Natural killer cell (primary cell): Measurements from ENCODE around the gene DDIT3. TPM values are rescaled to one million over a fixed set of nuclear protein-coding genes. Genes with fewer than 3 reads are reported as not detected.
A peak's percentile ranks its signal among the peaks of the same experiment; 100 is the strongest.

Experiments
- ATAC-seq, 3 donors: fragments of 150-1000 bp in 2 of 3; fragments of 200-7000 bp in 1 of 3; cut with Tn5 transposase; 1 replicate in 1 of 3; 2 replicates in 2 of 3; pipeline ENCODE4 v1.10.0; 2021; ENCODE audit warnings: mild to moderate bottlenecking in 2 of 3, moderate library complexity in 2 of 3
- DNase-seq, 2 donors: peaks; one replicate each; pipeline versions ENCODE4 v3.0.0 to v3.0.0-alpha.2; 2013 to 2021; ENCODE audit warnings: mixed read lengths in 1 of 2
- H3K27ac ChIP-seq: one replicate; pipeline ENCODE4 v1.5.1; 2013; ENCODE audit warnings: mild to moderate bottlenecking, low read length
- H3K27me3 ChIP-seq: one replicate; pipeline ENCODE4 v1.6.1; 2013; ENCODE audit warnings: low read length; ENCODE audit not compliant: control insufficient read depth, insufficient read depth
- H3K36me3 ChIP-seq: one replicate; pipeline ENCODE4 v1.6.1; 2013; ENCODE audit warnings: low read length; ENCODE audit not compliant: control insufficient read depth, insufficient read depth
- H3K4me1 ChIP-seq: one replicate; pipeline ENCODE4 v1.6.1; 2013; ENCODE audit warnings: low read length; ENCODE audit not compliant: control insufficient read depth, insufficient read depth
- H3K4me3 ChIP-seq: one replicate; pipeline ENCODE4 v1.5.1; 2013; ENCODE audit warnings: low read length
- H3K9me3 ChIP-seq: one replicate; pipeline ENCODE4 v1.6.1; 2013; ENCODE audit warnings: low read length; ENCODE audit not compliant: control insufficient read depth, insufficient read depth
- H3K27ac Mint-ChIP-seq, 2 donors: one replicate each; pipeline ENCODE4 v1.8.0; 2022; ENCODE audit warnings: mild to moderate bottlenecking in 2 of 2, mixed read lengths in 2 of 2, moderate library complexity in 1 of 2
- H3K27me3 Mint-ChIP-seq, 2 donors: one replicate each; pipeline ENCODE4 v1.8.0; 2022; ENCODE audit warnings: low read depth in 2 of 2, mixed read lengths in 2 of 2
- H3K36me3 Mint-ChIP-seq: one replicate; pipeline ENCODE4 v1.8.0; 2022; ENCODE audit warnings: mixed read lengths
- H3K4me1 Mint-ChIP-seq, 2 donors: one replicate each; pipeline ENCODE4 v1.8.0; 2022; ENCODE audit warnings: mixed read lengths in 2 of 2
- H3K4me3 Mint-ChIP-seq: one replicate; pipeline ENCODE4 v1.8.0; 2022; ENCODE audit warnings: mild to moderate bottlenecking, moderate library complexity, mixed read lengths
- H3K9me3 Mint-ChIP-seq, 2 donors: one replicate each; pipeline ENCODE4 v1.8.0; 2022; ENCODE audit warnings: mixed read lengths in 2 of 2
- WGBS: methylation state at CpG from one replicate; pipeline ENCODE4 v1.1.7; 2013; ENCODE audit warnings: missing lambda C conversion rate; ENCODE audit not compliant: insufficient coverage; 5-methylcytosine and 5-hydroxymethylcytosine counted together
- intact Hi-C: fragments of 100-400 bp; cut with micrococcal nuclease; formaldehyde crosslinking; loops from one replicate; pipeline ENCODE4 v1.14.2; 2022
- total RNA-seq, 4 donors: library from RNA; stranded (reverse); fragments of 120-200 nt in 1 of 4; gene quantifications; one replicate each; pipeline versions ENCODE4 v1.2.3 to v1.2.4, GENCODE V29; 2013 to 2022
- TF ChIP-seq, protein P1 (sequence below): fragments of 200-600 bp; IDR thresholded peaks from one replicate; pipeline ENCODE4 v1.8.0; 2022; ENCODE audit warnings: antibody characterized with exemption

DDIT3 gene
- total RNA-seq, 3 donors from 2014 or later (not counting 1 experiment from before 2014, with no cell fraction given), result 117 to 318 (median 182) TPM

DNA sequence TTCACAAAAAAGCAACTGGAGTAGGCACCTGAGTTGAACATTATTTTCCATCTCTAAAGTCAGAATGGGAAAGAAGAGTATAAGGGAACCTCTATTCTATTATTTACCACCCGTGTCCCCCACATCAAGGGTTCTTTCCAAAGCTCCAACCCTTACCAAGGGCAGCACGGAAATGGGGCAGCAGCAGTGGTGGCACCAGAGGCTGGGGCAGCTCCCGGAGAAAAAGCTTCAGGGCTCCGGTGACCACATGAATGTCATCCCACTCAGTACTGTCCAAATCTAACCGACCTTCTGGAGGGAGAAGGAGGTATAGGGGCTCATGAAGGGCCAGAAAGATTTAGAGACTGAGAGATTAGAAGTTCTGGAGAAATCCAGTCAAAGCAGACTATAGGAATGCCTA, 46.4 kb downstream of the DDIT3 start:
- Mint-ChIP-seq H3K27me3 (no peaks in the 10 kb centered on the region), H3K27ac (peak overlapping the region; percentile 83 to 90), H3K4me1 (peaks cover 70 to 92% of the 10 kb centered on the region in 2 donors), H3K4me3 (peak overlapping the region; percentile 78), H3K36me3 (peaks cover 19% of the 10 kb centered on the region), H3K9me3 (no peaks in the 10 kb centered on the region)
- peaks cover 59% of the 10 kb centered on the region for H3K36me3 ChIP-seq
- TF ChIP-seq, protein P1, sequence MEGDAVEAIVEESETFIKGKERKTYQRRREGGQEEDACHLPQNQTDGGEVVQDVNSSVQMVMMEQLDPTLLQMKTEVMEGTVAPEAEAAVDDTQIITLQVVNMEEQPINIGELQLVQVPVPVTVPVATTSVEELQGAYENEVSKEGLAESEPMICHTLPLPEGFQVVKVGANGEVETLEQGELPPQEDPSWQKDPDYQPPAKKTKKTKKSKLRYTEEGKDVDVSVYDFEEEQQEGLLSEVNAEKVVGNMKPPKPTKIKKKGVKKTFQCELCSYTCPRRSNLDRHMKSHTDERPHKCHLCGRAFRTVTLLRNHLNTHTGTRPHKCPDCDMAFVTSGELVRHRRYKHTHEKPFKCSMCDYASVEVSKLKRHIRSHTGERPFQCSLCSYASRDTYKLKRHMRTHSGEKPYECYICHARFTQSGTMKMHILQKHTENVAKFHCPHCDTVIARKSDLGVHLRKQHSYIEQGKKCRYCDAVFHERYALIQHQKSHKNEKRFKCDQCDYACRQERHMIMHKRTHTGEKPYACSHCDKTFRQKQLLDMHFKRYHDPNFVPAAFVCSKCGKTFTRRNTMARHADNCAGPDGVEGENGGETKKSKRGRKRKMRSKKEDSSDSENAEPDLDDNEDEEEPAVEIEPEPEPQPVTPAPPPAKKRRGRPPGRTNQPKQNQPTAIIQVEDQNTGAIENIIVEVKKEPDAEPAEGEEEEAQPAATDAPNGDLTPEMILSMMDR, result no peak
- no peak overlapping the region for H3K4me3 ChIP-seq
- intact Hi-C loops, result no loop called here
- ATAC-seq (no peak), DNase-seq (no peak)
- no peaks in the 10 kb centered on the region for H3K9me3 ChIP-seq
- peaks cover 94% of the 10 kb centered on the region for H3K4me1 ChIP-seq
- no peak overlapping the region for H3K27ac ChIP-seq
- 97% methylated on average over 5 of the region's 5 CpGs for WGBS
- no peaks in the 10 kb centered on the region for H3K27me3 ChIP-seq

DNA sequence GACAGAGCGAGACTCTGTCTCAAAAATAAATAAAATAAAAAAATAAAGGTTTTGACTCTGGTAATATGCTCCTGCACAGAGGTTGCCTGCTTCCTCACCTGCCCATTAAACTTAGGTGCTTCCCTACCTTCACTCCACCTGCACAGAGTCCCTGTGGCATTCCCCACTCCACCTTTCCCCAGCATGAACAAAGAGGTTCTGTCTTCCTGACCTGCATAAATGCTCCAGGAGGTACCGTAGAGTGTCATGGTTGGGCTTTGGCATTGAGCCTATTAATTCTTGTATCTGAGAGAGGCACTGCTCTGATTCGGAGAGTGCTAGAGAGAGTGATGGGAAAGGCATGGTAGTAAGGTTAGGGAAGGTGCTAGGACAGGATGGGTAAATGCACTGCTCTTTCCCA, 46.9 kb downstream of the DDIT3 start:
- 97% methylated on average over 3 of the region's 3 CpGs for WGBS
- H3K36me3 ChIP-seq, result peaks cover 59% of the 10 kb centered on the region
- Mint-ChIP-seq H3K36me3 (peaks cover 19% of the 10 kb centered on the region), H3K4me1 (peaks cover 69 to 91% of the 10 kb centered on the region in 2 donors), H3K27ac (peak overlapping the region; percentile 83 to 90), H3K27me3 (no peaks in the 10 kb centered on the region), H3K9me3 (no peaks in the 10 kb centered on the region), H3K4me3 (peak overlapping the region; percentile 78)
- H3K4me3 ChIP-seq, result no peak overlapping the region
- ATAC-seq (no peak), DNase-seq (no peak)
- H3K27me3 ChIP-seq, result no peaks in the 10 kb centered on the region
- no peak overlapping the region for H3K27ac ChIP-seq
- TF ChIP-seq, protein P1, result no peak
- intact Hi-C loops, result no loop called here
- peaks cover 89% of the 10 kb centered on the region for H3K4me1 ChIP-seq
- H3K9me3 ChIP-seq, result no peaks in the 10 kb centered on the region

DNA sequence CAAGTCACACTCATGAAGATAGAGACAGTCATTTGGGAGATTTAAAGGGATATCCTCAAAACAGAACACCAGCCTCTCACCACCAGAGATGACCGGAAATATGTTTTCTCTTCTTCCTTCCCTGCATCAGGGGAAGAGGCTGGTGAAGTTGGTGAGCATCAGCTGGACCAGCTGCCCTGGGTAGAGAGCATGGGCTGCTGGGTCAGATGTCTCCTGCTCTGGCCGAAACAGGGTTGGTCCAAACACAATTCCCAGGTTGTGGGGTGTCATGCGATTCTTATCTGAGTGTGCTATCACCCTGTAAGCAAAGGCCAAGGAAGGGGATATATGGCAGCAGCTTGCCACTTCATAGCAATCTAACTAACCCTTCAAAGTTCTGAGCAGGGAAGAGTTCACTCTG, 47.9 kb downstream of the DDIT3 start:
- peaks cover 68% of the 10 kb centered on the region for H3K36me3 ChIP-seq
- 93% methylated on average over 2 of the region's 3 CpGs for WGBS
- DNase-seq (no peak), ATAC-seq (no peak)
- H3K4me3 ChIP-seq, result no peak overlapping the region
- H3K4me1 ChIP-seq, result peaks cover 79% of the 10 kb centered on the region
- Mint-ChIP-seq H3K9me3 (no peaks in the 10 kb centered on the region), H3K27me3 (no peaks in the 10 kb centered on the region), H3K36me3 (peaks cover 19% of the 10 kb centered on the region), H3K4me3 (peak overlapping the region; percentile 40), H3K27ac (peak overlapping the region; percentile 47 to 74), H3K4me1 (peaks cover 72 to 91% of the 10 kb centered on the region in 2 donors)
- H3K27ac ChIP-seq, result no peak overlapping the region
- TF ChIP-seq, protein P1, result no peak
- no peaks in the 10 kb centered on the region for H3K27me3 ChIP-seq
- no peaks in the 10 kb centered on the region for H3K9me3 ChIP-seq
- intact Hi-C loops, result no loop called here

DNA sequence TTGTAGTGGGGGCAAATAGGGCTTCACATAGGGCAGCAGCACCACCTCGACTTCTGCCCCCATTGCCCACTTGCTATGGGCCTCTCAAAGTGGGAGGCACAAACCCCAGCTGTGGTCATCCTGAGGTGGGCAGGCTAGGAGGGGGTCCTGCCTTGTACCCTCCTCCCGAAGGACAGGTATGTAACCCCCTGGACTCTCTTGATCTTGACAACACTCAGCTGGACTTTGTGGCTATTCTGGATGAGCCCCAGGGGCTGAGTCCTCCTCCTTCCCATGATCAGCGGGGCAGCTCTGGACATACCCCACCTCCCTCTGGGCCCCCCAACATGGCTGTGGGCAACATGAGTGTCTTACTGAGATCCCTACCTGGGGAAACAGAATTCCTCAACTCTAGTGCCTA, 48.7 kb downstream of the DDIT3 start:
- H3K27ac Mint-ChIP-seq, result peak overlapping the region; percentile 74 to 79
- peaks cover 72% of the 10 kb centered on the region for H3K4me1 ChIP-seq
- ATAC-seq, result no peak
- no peak overlapping the region for H3K4me3 Mint-ChIP-seq
- H3K36me3 Mint-ChIP-seq, result peaks cover 19% of the 10 kb centered on the region
- TF ChIP-seq, protein P1, result no peak
- no peaks in the 10 kb centered on the region for H3K9me3 ChIP-seq
- no peak overlapping the region for H3K4me3 ChIP-seq
- WGBS, result 91% methylated on average over 3 of the region's 3 CpGs
- no peaks in the 10 kb centered on the region for H3K9me3 Mint-ChIP-seq
- DNase-seq, result no peak
- H3K27me3 Mint-ChIP-seq, result no peaks in the 10 kb centered on the region
- no peak overlapping the region for H3K27ac ChIP-seq
- H3K4me1 Mint-ChIP-seq, result peaks cover 69 to 89% of the 10 kb centered on the region in 2 donors
- intact Hi-C loops, result no loop called here
- H3K27me3 ChIP-seq, result no peaks in the 10 kb centered on the region
- peaks cover 68% of the 10 kb centered on the region for H3K36me3 ChIP-seq
